Heart left ventricle (tissue), 13 donors: Measurements from ENCODE around the gene GALNT9.

Experiments
- CTCF ChIP-seq, 12 donors: fragments of 200-600 bp; sonication (generic) in 4 of 12; IDR thresholded peaks; one replicate each; pipeline versions ENCODE4 v1.5.0 to v1.8.0; 2018 to 2022; ENCODE audit warnings: antibody characterized with exemption in 12 of 12, mild to moderate bottlenecking in 5 of 12
- POLR2A ChIP-seq, 2 donors: fragments of 450-650 bp; IDR thresholded peaks; one replicate each; pipeline ENCODE4 v1.6.1; 2017; ENCODE audit warnings: antibody characterized with exemption in 2 of 2, mild to moderate bottlenecking in 2 of 2, moderate library complexity in 2 of 2
- donor health status: ischemic (EF 13 %, LVEDD 7.1; RV severe dilation, severe dysfunction).
- donor health status: DM: no; HTN: yes; CAD: no.
- donor health status: DM: no; HTN: no; CAD: no.
- donor health status: ischemic (EF 25% LVEDD 6.9; RV normal size, moderate dysfunction).
- donor health status: ischemic (EF 25% LVEDD 5.7; RV mildly dilated, moderate dysfunction).
- donor health status: ischemic (EF 35%, LVEDD 5.7; RV mildly dilated, moderate dysfunction).
- donor health status: nonischemic (EF 11% LVEDD 7.7; RV severe dilation, severe dysfunction).
- donor health status: DM: yes; HTN: yes; CAD: no.
- donor health status: PGD.
- donor health status: ischemic (EF 29% LVEDD 5.4; RV normal size, mild dysfunction).
- donor health status: nonischemic (EF 23%, LVEDD 6.1; RV moderate dilation, normal function).

GRCh38 chr12:132166801-132167591, 162.4 kb downstream of the GALNT9 start:
- TF ChIP-seq POLR2A (IDR thresholded peaks at IDR 0.05) (no peak), CTCF (IDR thresholded peaks at IDR 0.05) (no peak)
